ENCODE data around the gene EPHB2. TPM values are rescaled to one million over a fixed set of nuclear protein-coding genes. Genes with fewer than 3 reads are reported as not detected.
"Not testable (repeated sequence)": the region's sequence is repeated elsewhere in the genome, so short reads cannot be mapped to it uniquely, and the experiment has no call there.

The EPHB2 gene
- total RNA-seq, 5 donors from 2014 or later (not counting 1 experiment from before 2014, with no cell fraction given), result 0.06 to 0.20 (median 0.12) TPM; not detected in 2

GRCh38 chr1:22670352-22670975 lies 40.2 kb upstream of the EPHB2 start:
- H3K9me3 Mint-ChIP-seq, result no peaks in the 10 kb centered on the region
- H3K36me3 Mint-ChIP-seq, result no peaks in the 10 kb centered on the region
- H3K4me3 ChIP-seq (ENCODE audit: control insufficient read depth in 1 of 2, extremely low read depth in 1 of 2, low read length in 1 of 2), result no peak overlapping the region
- POLR2A ChIA-PET, result no interaction called here
- H3K27me3 Mint-ChIP-seq, result peaks cover 28 to 64% of the 10 kb centered on the region in 2 donors
- H3K4me1 ChIP-seq (ENCODE audit: control insufficient read depth in 1 of 2, extremely low read depth in 1 of 2, insufficient read depth in 2 of 2, low read length in 2 of 2), result no peaks in the 10 kb centered on the region
- ATAC-seq (replicated peaks in 1 of 4) (no peak), DNase-seq (no peak)
- H3K36me3 ChIP-seq (ENCODE audit: control insufficient read depth in 2 of 2, extremely low read depth in 1 of 2, insufficient read depth in 1 of 2, low read length in 1 of 2), result no peaks in the 10 kb centered on the region
- H3K27ac Mint-ChIP-seq, result no peak overlapping the region
- H3K4me1 Mint-ChIP-seq, result no peaks in the 10 kb centered on the region
- CTCF ChIA-PET, result no interaction called here
- no peak overlapping the region for H3K27ac ChIP-seq (ENCODE audit: low read length)
- no peak overlapping the region for H3K4me3 Mint-ChIP-seq
- WGBS (ENCODE audit: insufficient coverage), result 57% methylated on average over 10 of the region's 12 CpGs
- peaks cover 0 to 55% of the 10 kb centered on the region in 2 experiments for H3K27me3 ChIP-seq (replicated peaks in 1 of 2; ENCODE audit: control insufficient read depth in 2 of 2, extremely low read depth in 1 of 2, insufficient read depth in 2 of 2, low read length in 1 of 2)
- H3K9me3 ChIP-seq, result no peaks in the 10 kb centered on the region

GRCh38 chr1:22671999-22672398 lies 38.6 kb upstream of the EPHB2 start:
- Histone ChIP-seq H3K4me1 (ENCODE audit: control insufficient read depth in 1 of 2, extremely low read depth in 1 of 2, insufficient read depth in 2 of 2, low read length in 2 of 2) (no peaks in the 10 kb centered on the region), H3K9me3 (no peaks in the 10 kb centered on the region), H3K4me3 (ENCODE audit: control insufficient read depth in 1 of 2, extremely low read depth in 1 of 2, low read length in 1 of 2) (no peak overlapping the region), H3K36me3 (ENCODE audit: control insufficient read depth in 2 of 2, extremely low read depth in 1 of 2, insufficient read depth in 1 of 2, low read length in 1 of 2) (no peaks in the 10 kb centered on the region), H3K27me3 (replicated peaks in 1 of 2; ENCODE audit: control insufficient read depth in 2 of 2, extremely low read depth in 1 of 2, insufficient read depth in 2 of 2, low read length in 1 of 2) (peaks cover 0 to 58% of the 10 kb centered on the region in 2 experiments), H3K27ac (ENCODE audit: low read length) (no peak overlapping the region)
- CTCF ChIA-PET, result no interaction called here
- Mint-ChIP-seq H3K36me3 (no peaks in the 10 kb centered on the region), H3K27me3 (peaks cover 29 to 67% of the 10 kb centered on the region in 2 donors), H3K4me3 (no peak overlapping the region), H3K27ac (no peak overlapping the region), H3K4me1 (no peaks in the 10 kb centered on the region), H3K9me3 (no peaks in the 10 kb centered on the region)
- POLR2A ChIA-PET, result no interaction called here
- DNase-seq (no peak), ATAC-seq (replicated peaks in 1 of 4) (no peak)
- WGBS (ENCODE audit: insufficient coverage), result 89% methylated on average over 4 of the region's 4 CpGs

GRCh38 chr1:22673486-22674409 lies 36.9 kb upstream of the EPHB2 start:
- no peak for ATAC-seq (replicated peaks in 1 of 4)
- H3K27me3 Mint-ChIP-seq, result peaks cover 24 to 58% of the 10 kb centered on the region in 2 donors
- Histone ChIP-seq H3K27ac (ENCODE audit: low read length) (no peak overlapping the region), H3K36me3 (ENCODE audit: control insufficient read depth in 2 of 2, extremely low read depth in 1 of 2, insufficient read depth in 1 of 2, low read length in 1 of 2) (no peaks in the 10 kb centered on the region), H3K4me1 (ENCODE audit: control insufficient read depth in 1 of 2, extremely low read depth in 1 of 2, insufficient read depth in 2 of 2, low read length in 2 of 2) (no peaks in the 10 kb centered on the region), H3K27me3 (replicated peaks in 1 of 2; ENCODE audit: control insufficient read depth in 2 of 2, extremely low read depth in 1 of 2, insufficient read depth in 2 of 2, low read length in 1 of 2) (peaks cover 0 to 60% of the 10 kb centered on the region in 2 experiments), H3K9me3 (no peaks in the 10 kb centered on the region), H3K4me3 (ENCODE audit: control insufficient read depth in 1 of 2, extremely low read depth in 1 of 2, low read length in 1 of 2) (no peak overlapping the region)
- 11% methylated on average over 3 of the region's 17 CpGs for WGBS (ENCODE audit: insufficient coverage)
- no peaks in the 10 kb centered on the region for H3K9me3 Mint-ChIP-seq
- no peak overlapping the region for H3K4me3 Mint-ChIP-seq
- no peaks in the 10 kb centered on the region for H3K36me3 Mint-ChIP-seq
- ChIA-PET POLR2A (no interaction called here), CTCF (no interaction called here)
- DNase-seq, result no peak
- no peaks in the 10 kb centered on the region for H3K4me1 Mint-ChIP-seq
- H3K27ac Mint-ChIP-seq, result no peak overlapping the region

GRCh38 chr1:22674410-22674749 lies 36.3 kb upstream of the EPHB2 start:
- ChIA-PET CTCF (no interaction called here), POLR2A (no interaction called here)
- ATAC-seq (replicated peaks in 1 of 4) (no peak), DNase-seq (no peak)
- Mint-ChIP-seq H3K27me3 (peaks cover 24 to 54% of the 10 kb centered on the region in 2 donors), H3K4me3 (no peak overlapping the region), H3K36me3 (no peaks in the 10 kb centered on the region), H3K9me3 (no peaks in the 10 kb centered on the region), H3K27ac (no peak overlapping the region), H3K4me1 (no peaks in the 10 kb centered on the region)
- peaks cover 0 to 60% of the 10 kb centered on the region in 2 experiments for H3K27me3 ChIP-seq (replicated peaks in 1 of 2; ENCODE audit: control insufficient read depth in 2 of 2, extremely low read depth in 1 of 2, insufficient read depth in 2 of 2, low read length in 1 of 2)
- H3K27ac ChIP-seq (ENCODE audit: low read length), result no peak overlapping the region
- WGBS (ENCODE audit: insufficient coverage), result 80% methylated on average over 1 of the region's 1 CpG
- H3K4me3 ChIP-seq (ENCODE audit: control insufficient read depth in 1 of 2, extremely low read depth in 1 of 2, low read length in 1 of 2), result no peak overlapping the region
- H3K4me1 ChIP-seq (ENCODE audit: control insufficient read depth in 1 of 2, extremely low read depth in 1 of 2, insufficient read depth in 2 of 2, low read length in 2 of 2), result no peaks in the 10 kb centered on the region
- no peaks in the 10 kb centered on the region for H3K36me3 ChIP-seq (ENCODE audit: control insufficient read depth in 2 of 2, extremely low read depth in 1 of 2, insufficient read depth in 1 of 2, low read length in 1 of 2)
- no peaks in the 10 kb centered on the region for H3K9me3 ChIP-seq

GRCh38 chr1:22676151-22676550 lies 34.5 kb upstream of the EPHB2 start:
- WGBS (ENCODE audit: insufficient coverage), result 89% methylated on average over 12 of the region's 15 CpGs
- not testable (repeated sequence) for ATAC-seq (replicated peaks in 1 of 4); H3K27ac Mint-ChIP-seq

GRCh38 chr1:22676916-22677583 lies 33.6 kb upstream of the EPHB2 start:
- ATAC-seq (replicated peaks in 1 of 4) (no peak), DNase-seq (no peak)
- peaks cover 23 to 32% of the 10 kb centered on the region in 2 donors for H3K27me3 Mint-ChIP-seq
- Histone ChIP-seq H3K27ac (ENCODE audit: low read length) (no peak overlapping the region), H3K36me3 (ENCODE audit: control insufficient read depth in 2 of 2, extremely low read depth in 1 of 2, insufficient read depth in 1 of 2, low read length in 1 of 2) (no peaks in the 10 kb centered on the region), H3K9me3 (no peaks in the 10 kb centered on the region), H3K4me1 (ENCODE audit: control insufficient read depth in 1 of 2, extremely low read depth in 1 of 2, insufficient read depth in 2 of 2, low read length in 2 of 2) (no peaks in the 10 kb centered on the region), H3K27me3 (replicated peaks in 1 of 2; ENCODE audit: control insufficient read depth in 2 of 2, extremely low read depth in 1 of 2, insufficient read depth in 2 of 2, low read length in 1 of 2) (peaks cover 0 to 57% of the 10 kb centered on the region in 2 experiments), H3K4me3 (ENCODE audit: control insufficient read depth in 1 of 2, extremely low read depth in 1 of 2, low read length in 1 of 2) (no peak overlapping the region)
- no peak overlapping the region for H3K27ac Mint-ChIP-seq
- no peak overlapping the region for H3K4me3 Mint-ChIP-seq
- H3K36me3 Mint-ChIP-seq, result no peaks in the 10 kb centered on the region
- ChIA-PET CTCF (no interaction called here), POLR2A (no interaction called here)
- H3K9me3 Mint-ChIP-seq, result no peaks in the 10 kb centered on the region
- H3K4me1 Mint-ChIP-seq, result no peaks in the 10 kb centered on the region
- 85% methylated on average over 27 of the region's 37 CpGs for WGBS (ENCODE audit: insufficient coverage)

More at GRCh38 chr1:22676151-22676550, 34.5 kb upstream of the EPHB2 start:
- H3K9me3 Mint-ChIP-seq; H3K36me3 ChIP-seq (ENCODE audit: control insufficient read depth in 2 of 2, extremely low read depth in 1 of 2, insufficient read depth in 1 of 2, low read length in 1 of 2); H3K4me3 ChIP-seq (ENCODE audit: control insufficient read depth in 1 of 2, extremely low read depth in 1 of 2, low read length in 1 of 2); H3K27ac ChIP-seq (ENCODE audit: low read length); POLR2A ChIA-PET; H3K9me3 ChIP-seq; DNase-seq; H3K4me3 Mint-ChIP-seq; H3K4me1 ChIP-seq (ENCODE audit: control insufficient read depth in 1 of 2, extremely low read depth in 1 of 2, insufficient read depth in 2 of 2, low read length in 2 of 2); H3K36me3 Mint-ChIP-seq; H3K4me1 Mint-ChIP-seq: not testable (repeated sequence)
- H3K27me3 ChIP-seq (replicated peaks in 1 of 2; ENCODE audit: control insufficient read depth in 2 of 2, extremely low read depth in 1 of 2, insufficient read depth in 2 of 2, low read length in 1 of 2), result peaks cover 0 to 62% of the 10 kb centered on the region in 2 experiments
- CTCF ChIA-PET, result interaction anchor here in 1 of 2 donors (0.7 kb wide), 1 partner anchor 24 kb away, joined by 4 read pairs; no protein-coding TSS in a partner anchor
- H3K27me3 Mint-ChIP-seq, result peaks cover 24 to 40% of the 10 kb centered on the region in 2 donors

All from T-cell (primary cell).